ENCODE measurements around the gene PRCP.

- TF ChIP-seq CTCF (conservative IDR thresholded peaks at IDR 0.05; ENCODE audit: low read depth, low read length) = no peak
- TF ChIP-seq EZH2phosphoT487 (IDR thresholded peaks at IDR 0.05; ENCODE audit: borderline replicate concordance, low read length) = no peak
- TF ChIP-seq EZH2 (IDR thresholded peaks at IDR 0.05; ENCODE audit: low read length, unreplicated experiment) = no peak
Measured at GRCh38 chr11:82810326-82810725, 89.9 kb downstream of the PRCP start.

Measured in PC-3 (cell line).